ENCODE data around the gene OR52I1. TPM values are rescaled to one million over a fixed set of nuclear protein-coding genes. Genes with fewer than 3 reads are reported as not detected.

The OR52I1 gene
- total and polyA plus RNA-seq, 10 of the 15 experiments (the other 5 are each of a cell fraction or from before 2014, with no cell fraction given), result not detected

GRCh38 chr11:4580124-4580523 is 13.7 kb upstream of the OR52I1 start:
- Histone ChIP-seq H3K27me3 (replicated peaks in 1 of 2; ENCODE audit: control insufficient read depth in 2 of 2, insufficient read depth in 2 of 2, low read length in 1 of 2) (no peaks in the 10 kb centered on the region; a peak in 1 of 4 replicates), H3K36me3 (ENCODE audit: control insufficient read depth in 2 of 2, insufficient read depth in 2 of 2, low read length in 1 of 2) (no peaks in the 10 kb centered on the region), H3K79me2 (ENCODE audit: control insufficient read depth, insufficient read depth, low read length) (no peaks in the 10 kb centered on the region), H2AFZ (ENCODE audit: control insufficient read depth, low read depth, low read length) (no peak overlapping the region), H3K9ac (ENCODE audit: control insufficient read depth, insufficient read depth, low read length) (no peak overlapping the region), H3K4me1 (ENCODE audit: control insufficient read depth, insufficient read depth, low read length) (no peaks in the 10 kb centered on the region), H3K4me2 (ENCODE audit: control insufficient read depth, insufficient read depth) (no peak overlapping the region), H3K9me3 (replicated peaks; ENCODE audit: control insufficient read depth, insufficient read depth, low read length) (no peaks in the 10 kb centered on the region), H4K20me1 (ENCODE audit: control insufficient read depth, insufficient read depth) (no peaks in the 10 kb centered on the region), H3K4me3 (no peak overlapping the region), H3K27ac (ENCODE audit: control insufficient read depth, insufficient read depth) (no peak overlapping the region)
- CTCF ChIA-PET, result no interaction called here
- SMC1A ChIA-PET (ENCODE audit: uncharacterized antibody, unreplicated experiment), result no interaction called here
- no TSS peak for BruUV-seq (replicated peaks)
- in situ Hi-C loops (cut with MboI) (no loop called here), intact Hi-C loops (cut with micrococcal nuclease; ENCODE audit: unreplicated experiment) (no loop called here)
- no peak for FAIRE-seq
- ATAC-seq, result no peak
- DNase-seq (ENCODE audit: low read depth, low spot score), result no peak
- RAD21 ChIA-PET (ENCODE audit: unreplicated experiment), result no interaction called here
- 44% methylated on average over 1 of the region's 1 CpG for WGBS (ENCODE audit: insufficient coverage, insufficient replicate concordance, low lambda C conversion rate, missing lambda C conversion rate)
- POLR2A ChIA-PET, result no interaction called here
- no peak for TF ChIP-seq STAT1 (conservative IDR thresholded peaks at IDR 0.05)
- TF ChIP-seq ATF3 (IDR thresholded peaks at IDR 0.05; ENCODE audit: borderline replicate concordance, extremely low read depth, low read depth, low read length), result no peak
- no peak for TF ChIP-seq RELA (IDR thresholded peaks at IDR 0.05; ENCODE audit: borderline replicate concordance, partially characterized antibody)
- no peak for TF ChIP-seq ZNF622 (IDR thresholded peaks at IDR 0.05)
- TF ChIP-seq ZBTB40 (IDR thresholded peaks at IDR 0.05; ENCODE audit: borderline replicate concordance), result no peak
- no peak for TF ChIP-seq EZH2 (IDR thresholded peaks at IDR 0.05; ENCODE audit: borderline replicate concordance, control insufficient read depth, low read depth, low read length)
- TF ChIP-seq POLR2AphosphoS5 (IDR thresholded peaks at IDR 0.05; ENCODE audit: low read length), result no peak
- TF ChIP-seq ZBTB33 (IDR thresholded peaks at IDR 0.05), result no peak
- TF ChIP-seq ASH2L (IDR thresholded peaks at IDR 0.05; ENCODE audit: borderline replicate concordance, low read depth), result no peak
- no peak for TF ChIP-seq IKZF2 (IDR thresholded peaks at IDR 0.05)
- no peak for TF ChIP-seq ETV6 (conservative IDR thresholded peaks at IDR 0.05 in 1 of 2, IDR thresholded peaks at IDR 0.05 in 1 of 2; ENCODE audit: borderline replicate concordance in 1 of 2, low read depth in 1 of 2)
- TF ChIP-seq PML (IDR thresholded peaks at IDR 0.05; ENCODE audit: low read length), result no peak
- no peak for TF ChIP-seq FOXK2 (IDR thresholded peaks at IDR 0.05)
- TF ChIP-seq IRF5 (IDR thresholded peaks at IDR 0.05; ENCODE audit: borderline replicate concordance), result no peak
- no peak for TF ChIP-seq PKNOX1 (IDR thresholded peaks at IDR 0.05)
- no peak for TF ChIP-seq CBX3 (IDR thresholded peaks at IDR 0.05; ENCODE audit: borderline replicate concordance, low read depth)
- TF ChIP-seq PAX5 (IDR thresholded peaks at IDR 0.05; ENCODE audit: borderline replicate concordance, low read depth, low read length), result no peak

Data from GM12878 (cell line).